Right cardiac atrium (tissue), 5 donors: ENCODE data around the gene ZNF655. TPM values are rescaled to one million over a fixed set of nuclear protein-coding genes. Genes with fewer than 3 reads are reported as not detected.
A peak's percentile ranks its signal among the peaks of the same experiment; 100 is the strongest.
"Not testable (repeated sequence)": the region's sequence is repeated elsewhere in the genome, so short reads cannot be mapped to it uniquely, and the experiment has no call there.

ENCODE experiments used
- ATAC-seq, 2 donors: fragments of 200-7000 bp; cut with Tn5 transposase; one replicate each; pipeline versions ENCODE4 v1.8.0 to v1.9.1; 2020; ENCODE audit warnings: moderate library complexity in 2 of 2, mild to moderate bottlenecking in 1 of 2
- DNase-seq, 3 donors: peaks; one replicate each; pipeline ENCODE4 v3.0.0-alpha.2; 2020
- H3K27ac ChIP-seq: one replicate; pipeline ENCODE4 v1.5.1; 2013; ENCODE audit warnings: mild to moderate bottlenecking, low read length, control low read depth, moderate library complexity
- H3K27me3 ChIP-seq: one replicate; pipeline ENCODE4 v1.6.1; 2013; ENCODE audit not compliant: control insufficient read depth, insufficient read depth
- H3K4me1 ChIP-seq: one replicate; pipeline ENCODE4 v1.6.1; 2013; ENCODE audit warnings: low read length; ENCODE audit not compliant: control insufficient read depth, insufficient read depth
- H3K4me3 ChIP-seq: one replicate; pipeline ENCODE4 v1.5.1; 2013; ENCODE audit warnings: low read length, control low read depth
- H3K9me3 ChIP-seq: one replicate; pipeline ENCODE4 v1.6.1; 2013; ENCODE audit warnings: low read length; ENCODE audit not compliant: control insufficient read depth
- WGBS: extraction: QIAGEN DNeasy Blood & Tissue Kit; methylation state at CpG from one replicate; pipeline ENCODE4 v1.1.7; 2013; 5-methylcytosine and 5-hydroxymethylcytosine counted together
- intact Hi-C, 4 donors: fragments of 100-400 bp; cut with DNase I; formaldehyde crosslinking; loops; one replicate each; pipeline versions ENCODE4 v1.11.0 to v1.14.0; 2022 to 2023
- polyA plus RNA-seq: library from polyadenylated mRNA; stranded (reverse); fragments of 200-250 nt; gene quantifications from one replicate; pipeline ENCODE4 v1.2.3, GENCODE V29; 2013
- total RNA-seq, 4 donors: library from RNA; stranded (reverse); fragmentation: NEBNext Ultra II Directional; extraction: Animal tissue kit (Norgen Biotek cat#: 25700); gene quantifications; one replicate each; pipeline ENCODE4 v1.2.1, GENCODE V29; 2021
- donor health status: healthy with polysubstance abuse.
- donor health status: DM: no; HTN: yes; CAD: no.
- donor health status: DM: no; HTN: no; CAD: no.
- donor health status: DM: no; HTN: yes; CAD: no; lungs with severe emphysema.
- donor health status: DM: yes; HTN: yes; CAD: no.

Gene ZNF655
- total and polyA plus RNA-seq, 5 donors, result 31.5 to 45.5 (median 38.7) TPM

GRCh38 chr7:99543081-99543671 is 15.3 kb upstream of the ZNF655 start:
- intact Hi-C loops, result loop anchor here in 1 of 4 donors (5.0 kb wide), 1 partner anchor 84 kb away; no protein-coding TSS in a partner anchor
- WGBS, result 94% methylated on average over 34 of the region's 34 CpGs
- Histone ChIP-seq H3K27me3 (no peaks in the 10 kb centered on the region), H3K4me3 (no peak overlapping the region), H3K4me1 (no peaks in the 10 kb centered on the region), H3K27ac (no peak overlapping the region), H3K9me3 (peaks cover 3% of the 10 kb centered on the region)
- ATAC-seq (peak; percentile 25 to 45), DNase-seq (peak in 1 of 3 donors; percentile 49)

GRCh38 chr7:99543916-99544315 is 14.5 kb upstream of the ZNF655 start:
- no peak overlapping the region for H3K27ac ChIP-seq
- no peaks in the 10 kb centered on the region for H3K4me1 ChIP-seq
- peaks cover 3% of the 10 kb centered on the region for H3K9me3 ChIP-seq
- no peak overlapping the region for H3K4me3 ChIP-seq
- H3K27me3 ChIP-seq, result no peaks in the 10 kb centered on the region
- intact Hi-C loops, result loop anchor here in 1 of 4 donors (5.0 kb wide), 1 partner anchor 83 kb away; no protein-coding TSS in a partner anchor
- DNase-seq (no peak), ATAC-seq (no peak)
- WGBS, result 93% methylated on average over 6 of the region's 6 CpGs

- H3K4me1 ChIP-seq, H3K4me3 ChIP-seq, H3K27me3 ChIP-seq, DNase-seq, ATAC-seq, H3K27ac ChIP-seq, intact Hi-C loops, H3K9me3 ChIP-seq: not testable (repeated sequence)
- WGBS, result over 99% methylated on average over 5 of the region's 5 CpGs
Observed at GRCh38 chr7:99545308-99545707, 13.1 kb upstream of the ZNF655 start.

GRCh38 chr7:99549545-99549944 is 8.9 kb upstream of the ZNF655 start:
- ATAC-seq, H3K9me3 ChIP-seq, H3K27me3 ChIP-seq, DNase-seq, H3K27ac ChIP-seq, H3K4me1 ChIP-seq, H3K4me3 ChIP-seq, intact Hi-C loops: not testable (repeated sequence)
- WGBS, result 94% methylated on average over 1 of the region's 2 CpGs

- no peak for DNase-seq
- H3K4me1 ChIP-seq, result no peaks in the 10 kb centered on the region
- no peaks in the 10 kb centered on the region for H3K9me3 ChIP-seq
- peak overlapping the region; percentile 92 for H3K4me3 ChIP-seq
- intact Hi-C loops, result loop anchor here in 1 of 4 donors (10.0 kb wide), 1 partner anchor 47 kb away; the partner anchor contains the start of genes ZKSCAN5 and ZNF394
- peak; percentile 5 to 6 for ATAC-seq
- no peaks in the 10 kb centered on the region for H3K27me3 ChIP-seq
- peak overlapping the region; percentile 94 for H3K27ac ChIP-seq
- WGBS, result 10% methylated on average over 15 of the region's 15 CpGs
Observed at GRCh38 chr7:99551334-99551733, 7.1 kb upstream of the ZNF655 start.

GRCh38 chr7:99551767-99552463 is 6.5 kb upstream of the ZNF655 start, which contains the start of gene FAM200A:
TSS of gene FAM200A (minus strand) at chr7:99552114. CDS start at chr7:99548407, 3,707 bp downstream.
- no peaks in the 10 kb centered on the region for H3K4me1 ChIP-seq
- H3K4me3 ChIP-seq, result peak within 1 kb of the TSS; percentile 92
- intact Hi-C loops, result loop anchor here in 1 of 4 donors (10.0 kb wide), 1 partner anchor 47 kb away; the partner anchor contains the start of genes ZKSCAN5 and ZNF394
- no peaks in the 10 kb centered on the region for H3K9me3 ChIP-seq
- H3K27me3 ChIP-seq, result no peaks in the 10 kb centered on the region
- peak within 1 kb of the TSS; percentile 94 for H3K27ac ChIP-seq
- ATAC-seq, result peak; percentile 99
- WGBS, result under 1% methylated on average over 37 of the region's 37 CpGs
- DNase-seq, result peak; percentile 92 to 96 (median 95)

- WGBS, result 90% methylated on average over 4 of the region's 4 CpGs
- H3K27me3 ChIP-seq, result no peaks in the 10 kb centered on the region
- H3K4me3 ChIP-seq, result no peak overlapping the region
- no peak overlapping the region for H3K27ac ChIP-seq
- H3K9me3 ChIP-seq, result no peaks in the 10 kb centered on the region
- no peak for ATAC-seq
- DNase-seq, result no peak
- intact Hi-C loops, result loop anchor here in 1 of 4 donors (10.0 kb wide), 1 partner anchor 48 kb away; the partner anchor contains the start of genes ZKSCAN5 and ZNF394
- H3K4me1 ChIP-seq, result no peaks in the 10 kb centered on the region
Observed at GRCh38 chr7:99553039-99553438, 5.4 kb upstream of the ZNF655 start.

GRCh38 chr7:99554939-99555338 is 3.5 kb upstream of the ZNF655 start:
- DNase-seq (no peak), ATAC-seq (no peak)
- Histone ChIP-seq H3K4me1 (peaks cover 2% of the 10 kb centered on the region), H3K27me3 (no peaks in the 10 kb centered on the region), H3K27ac (no peak overlapping the region), H3K9me3 (no peaks in the 10 kb centered on the region), H3K4me3 (no peak overlapping the region)
- 75% methylated on average over 2 of the region's 2 CpGs for WGBS
- intact Hi-C loops, result loop anchor here in 1 of 4 donors (10.0 kb wide), 1 partner anchor 50 kb away; the partner anchor contains the start of genes ZKSCAN5 and ZNF394

GRCh38 chr7:99557196-99557607 is 1.2 kb upstream of the ZNF655 start:
- ATAC-seq (no peak), DNase-seq (no peak)
- Histone ChIP-seq H3K4me3 (peak overlapping the region; percentile 54), H3K27me3 (no peaks in the 10 kb centered on the region), H3K27ac (no peak overlapping the region), H3K9me3 (no peaks in the 10 kb centered on the region), H3K4me1 (peaks cover 2% of the 10 kb centered on the region)
- intact Hi-C loops, result loop anchor here in 1 of 4 donors (10.0 kb wide), 1 partner anchor 52 kb away; the partner anchor contains the start of genes ZKSCAN5 and ZNF394
- WGBS, result 76% methylated on average over 4 of the region's 4 CpGs

GRCh38 chr7:99557940-99558305 is 519 bp upstream of the ZNF655 start:
- ATAC-seq (no peak), DNase-seq (no peak)
- under 1% methylated on average over 17 of the region's 17 CpGs for WGBS
- intact Hi-C loops, result loop anchor here in 1 of 4 donors (10.0 kb wide), 1 partner anchor 53 kb away; the partner anchor contains the start of genes ZKSCAN5 and ZNF394
- H3K27ac ChIP-seq, result peak overlapping the region; percentile 88
- peaks cover 2% of the 10 kb centered on the region for H3K4me1 ChIP-seq
- no peaks in the 10 kb centered on the region for H3K9me3 ChIP-seq
- H3K4me3 ChIP-seq, result peak overlapping the region; percentile 54
- no peaks in the 10 kb centered on the region for H3K27me3 ChIP-seq
